SU-DHL-6 (cell line): ENCODE data around the gene MRGPRX3.

Source experiments
- H2AFZ ChIP-seq: fragments of 200-600 bp; sonication (generic); 2 replicates; pipeline ENCODE4 v1.6.1; 2014; ENCODE audit warnings: low read depth, mild to moderate bottlenecking, moderate library complexity, mixed read lengths, antibody characterized with exemption, low read length; ENCODE audit not compliant: severe bottlenecking
- H3F3A ChIP-seq: fragments of 200-600 bp; shearing (Covaris generic); 2 replicates; pipeline ENCODE4 v1.6.0; 2016; ENCODE audit warnings: antibody characterized with exemption, mild to moderate bottlenecking; ENCODE audit not compliant: insufficient read depth
- H3K27ac ChIP-seq: fragments of 200-600 bp; sonication (generic); 2 replicates; pipeline ENCODE4 v1.5.1; 2016; ENCODE audit warnings: low read depth, mild to moderate bottlenecking, low read length, moderate library complexity, mixed read lengths
- H3K27me3 ChIP-seq: fragments of 200-600 bp; sonication (generic), shearing (Covaris generic); 2 replicates; pipeline ENCODE4 v1.6.0; 2014; ENCODE audit warnings: mild to moderate bottlenecking, low read length
- H3K36me3 ChIP-seq: fragments of 200-600 bp; sonication (generic); 2 replicates; pipeline ENCODE4 v1.6.1; 2014; ENCODE audit warnings: mild to moderate bottlenecking, low read length, mixed read lengths
- H3K4me2 ChIP-seq: fragments of 300-600, 200-600 bp; shearing (Covaris generic), sonication (generic); 2 replicates; pipeline ENCODE4 v1.6.0; 2014; ENCODE audit warnings: low read length, low read depth, mild to moderate bottlenecking; ENCODE audit not compliant: poor library complexity, severe bottlenecking
- H3K4me3 ChIP-seq: fragments of 200-600 bp; sonication (generic); 2 replicates; pipeline ENCODE4 v1.5.1; 2014; ENCODE audit warnings: antibody characterized with exemption, low read length, mild to moderate bottlenecking, mixed read lengths; ENCODE audit not compliant: insufficient read depth, poor library complexity, severe bottlenecking
- H3K79me2 ChIP-seq: fragments of 200-600 bp; sonication (generic); 2 replicates; pipeline ENCODE4 v1.6.1; 2014; ENCODE audit warnings: mild to moderate bottlenecking, low read length, moderate library complexity; ENCODE audit not compliant: insufficient read depth
- H3K9ac ChIP-seq: fragments of 200-600 bp; sonication (generic); 2 replicates; pipeline ENCODE4 v1.7.0; 2014; ENCODE audit warnings: mild to moderate bottlenecking, low read length
- H3K9me2 ChIP-seq: fragments of 200-600 bp; sonication (generic); replicated peaks from 2 replicates; pipeline ENCODE4 v1.6.1; 2014; ENCODE audit warnings: low read length; ENCODE audit not compliant: insufficient read depth
- H3K9me3 ChIP-seq: fragments of 200-600 bp; sonication (generic); 2 replicates; pipeline ENCODE4 v1.6.1; 2014; ENCODE audit warnings: low read length, mixed read lengths; ENCODE audit not compliant: insufficient read depth
- H4K20me1 ChIP-seq: fragments of 200-600 bp; sonication (generic); 2 replicates; pipeline ENCODE4 v1.6.1; 2014; ENCODE audit warnings: low read depth, mild to moderate bottlenecking, antibody characterized with exemption, low read length, moderate library complexity, mixed read lengths
- CTCF ChIP-seq: fragments of 200-600 bp; sonication (generic); IDR thresholded peaks from one replicate; pipeline ENCODE4 v1.5.1; 2017; ENCODE audit warnings: antibody characterized with exemption, mild to moderate bottlenecking, low read length, moderate library complexity; ENCODE audit not compliant: insufficient read depth, poor library complexity, severe bottlenecking
- EZH2phosphoT487 ChIP-seq: fragments of 200-600 bp; sonication (generic), shearing (Covaris generic); conservative IDR thresholded peaks from 2 replicates; pipeline ENCODE4 v1.6.1; 2018; ENCODE audit warnings: mild to moderate bottlenecking, antibody characterized with exemption, low read length, moderate library complexity, mixed read lengths

The MRGPRX3 gene

DNA sequence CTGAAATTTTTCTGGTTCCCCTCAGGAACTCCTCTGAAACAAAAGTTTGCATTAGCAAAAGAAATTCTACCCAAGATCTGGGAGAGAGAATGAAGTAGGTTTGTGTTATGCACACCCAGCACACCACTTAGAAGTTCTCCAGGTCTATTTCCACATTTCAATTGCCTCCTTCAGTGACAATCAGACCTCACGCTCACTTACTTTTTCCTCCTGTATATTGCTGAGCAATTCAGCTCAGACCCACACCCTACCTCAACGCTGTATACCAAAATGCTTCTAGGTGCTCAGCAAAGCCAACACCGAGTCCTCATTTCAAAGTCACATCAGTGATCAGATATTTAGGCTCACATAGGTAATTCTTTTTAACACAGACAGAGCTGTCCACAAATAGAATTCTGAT lies 19.2 kb downstream of the MRGPRX3 start:
- TF ChIP-seq EZH2phosphoT487, result no peak
- TF ChIP-seq CTCF, result no peak
- no peaks in the 10 kb centered on the region for H3K36me3 ChIP-seq
- H4K20me1 ChIP-seq, result no peaks in the 10 kb centered on the region
- H3K4me2 ChIP-seq, result no peak overlapping the region
- no peaks in the 10 kb centered on the region for H3K9me2 ChIP-seq
- no peak overlapping the region for H3K27ac ChIP-seq
- H2AFZ ChIP-seq, result no peak overlapping the region
- H3K27me3 ChIP-seq, result no peaks in the 10 kb centered on the region; the same call in 1 of the 2 replicates
- H3K79me2 ChIP-seq, result no peaks in the 10 kb centered on the region
- H3K4me3 ChIP-seq, result no peak overlapping the region
- no peak overlapping the region for H3K9ac ChIP-seq
- H3K9me3 ChIP-seq, result no peaks in the 10 kb centered on the region
- H3F3A ChIP-seq, result no peaks in the 10 kb centered on the region

DNA sequence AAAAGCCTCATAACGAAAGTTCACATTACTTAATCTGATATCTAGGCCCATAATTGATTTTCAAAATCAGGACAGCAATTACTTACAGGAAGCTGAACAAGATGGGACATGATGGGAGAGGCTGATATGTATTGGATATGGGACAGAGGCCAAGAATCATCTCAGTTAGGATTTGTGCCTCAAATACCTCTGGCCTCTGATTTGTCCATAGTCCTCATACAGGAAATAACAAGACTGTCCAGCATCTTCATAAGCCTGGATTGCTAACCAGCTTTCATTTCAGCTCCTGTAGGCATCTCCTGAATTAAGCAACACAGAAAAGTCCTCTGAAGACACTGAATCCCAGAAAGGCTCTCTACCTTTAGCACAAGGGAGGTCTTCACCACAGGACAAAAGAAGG lies 36.0 kb downstream of the MRGPRX3 start:
- H3K27me3 ChIP-seq, result no peaks in the 10 kb centered on the region
- TF ChIP-seq EZH2phosphoT487 (no peak), CTCF (no peak)

DNA sequence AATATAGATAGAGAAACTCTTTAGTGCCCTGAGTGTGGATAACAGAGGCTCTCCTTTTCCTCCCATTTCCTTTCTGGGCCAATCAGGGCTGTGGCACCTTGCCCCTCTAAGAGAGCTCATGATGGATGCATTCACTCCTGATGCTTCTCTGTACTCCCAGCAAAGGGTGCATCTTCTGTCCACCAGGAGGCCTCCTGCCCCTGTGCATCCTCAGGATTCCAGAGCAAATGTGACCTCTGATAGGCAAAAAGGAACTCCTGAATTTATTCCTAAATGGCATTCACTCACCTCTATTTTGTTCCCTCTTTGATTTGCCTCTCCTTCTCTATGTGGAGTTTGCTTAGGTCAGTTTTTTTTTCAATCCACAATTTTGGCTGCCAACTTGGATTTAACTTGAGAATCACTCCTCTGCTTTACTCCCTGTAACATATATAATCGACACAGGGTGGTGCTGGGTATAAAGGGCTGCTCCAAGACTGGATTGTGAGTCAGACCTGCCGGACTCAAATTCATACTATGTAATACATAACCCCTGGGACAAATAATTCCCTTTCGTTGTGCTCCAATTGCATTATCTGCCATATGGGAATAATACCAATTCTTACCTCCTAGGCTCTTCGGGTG lies 39.1 kb downstream of the MRGPRX3 start:
- H3K27me3 ChIP-seq, result no peaks in the 10 kb centered on the region
- H3K9me2 ChIP-seq, result no peaks in the 10 kb centered on the region
- TF ChIP-seq EZH2phosphoT487, result no peak
- peak; percentile 64 for TF ChIP-seq CTCF
- no peaks in the 10 kb centered on the region for H4K20me1 ChIP-seq
- H3K4me3 ChIP-seq, result no peak overlapping the region
- no peak overlapping the region for H3K4me2 ChIP-seq
- no peak overlapping the region for H3K27ac ChIP-seq
- H3K36me3 ChIP-seq, result no peaks in the 10 kb centered on the region
- no peaks in the 10 kb centered on the region for H3K79me2 ChIP-seq
- H3F3A ChIP-seq, result no peaks in the 10 kb centered on the region
- H3K9me3 ChIP-seq, result no peaks in the 10 kb centered on the region
- H2AFZ ChIP-seq, result no peak overlapping the region
- H3K9ac ChIP-seq, result no peak overlapping the region

More for the DNA sequence above, 36.0 kb downstream of the MRGPRX3 start:
- H3K9ac ChIP-seq, result no peak overlapping the region
- no peaks in the 10 kb centered on the region for H3K79me2 ChIP-seq
- no peaks in the 10 kb centered on the region for H3F3A ChIP-seq
- no peak overlapping the region for H2AFZ ChIP-seq
- no peaks in the 10 kb centered on the region for H3K36me3 ChIP-seq
- no peak overlapping the region for H3K27ac ChIP-seq
- H3K9me3 ChIP-seq, result no peaks in the 10 kb centered on the region
- H3K4me2 ChIP-seq, result no peak overlapping the region
- H4K20me1 ChIP-seq, result no peaks in the 10 kb centered on the region
- no peak overlapping the region for H3K4me3 ChIP-seq
- H3K9me2 ChIP-seq, result no peaks in the 10 kb centered on the region
